GM19372 (cell line): ENCODE results near the gene DCC.
"Not testable (repeated sequence)": the region's sequence is repeated elsewhere in the genome, so short reads cannot be mapped to it uniquely, and the experiment has no call there.

ENCODE experiments used
- ATAC-seq: cut with Tn5 transposase; IDR thresholded peaks from one replicate; pipeline ENCODE4 v1.9.1; 2021; ENCODE audit warnings: mild to moderate bottlenecking, low read depth, moderate library complexity; ENCODE audit not compliant: unreplicated experiment

DCC gene

GRCh38 chr18:52348209-52348608, 8.2 kb downstream of the DCC start:
- ATAC-seq: no peak

GRCh38 chr18:52349498-52349897, 9.5 kb downstream of the DCC start:
- no peak for ATAC-seq

- no peak for ATAC-seq
These were observed 12.9 kb downstream of the DCC start for GRCh38 chr18:52352920-52353319.

- no peak for ATAC-seq
These were observed 13.6 kb downstream of the DCC start for GRCh38 chr18:52353589-52353988.

GRCh38 chr18:52363861-52364260, 23.9 kb downstream of the DCC start:
- ATAC-seq: no peak

GRCh38 chr18:52366851-52367250, 26.9 kb downstream of the DCC start:
- ATAC-seq: not testable (repeated sequence)

- no peak for ATAC-seq
These were observed 28.2 kb downstream of the DCC start for GRCh38 chr18:52367953-52368742.

- no peak for ATAC-seq
These were observed 30.8 kb downstream of the DCC start for GRCh38 chr18:52370841-52371240.

- no peak for ATAC-seq
These were observed 36.1 kb downstream of the DCC start for GRCh38 chr18:52376104-52376503.

GRCh38 chr18:52377094-52377493, 37.1 kb downstream of the DCC start:
- ATAC-seq: no peak

GRCh38 chr18:52386306-52386705, 46.3 kb downstream of the DCC start:
- no peak for ATAC-seq

GRCh38 chr18:52387175-52387574, 47.2 kb downstream of the DCC start:
- no peak for ATAC-seq

- no peak for ATAC-seq
These were observed 52.0 kb downstream of the DCC start for GRCh38 chr18:52391810-52392559.

GRCh38 chr18:52394602-52395001, 54.6 kb downstream of the DCC start:
- no peak for ATAC-seq

GRCh38 chr18:52395146-52395852, 55.3 kb downstream of the DCC start:
- ATAC-seq: peak; percentile 52

GRCh38 chr18:52401236-52401635, 61.2 kb downstream of the DCC start:
- ATAC-seq: no peak

- no peak for ATAC-seq
These were observed 62.8 kb downstream of the DCC start for GRCh38 chr18:52402814-52403213.

GRCh38 chr18:52403291-52404021, 63.5 kb downstream of the DCC start:
- no peak for ATAC-seq

GRCh38 chr18:52408800-52409302, 68.9 kb downstream of the DCC start:
- ATAC-seq: no peak

- ATAC-seq: peak; percentile 91
These were observed 69.7 kb downstream of the DCC start for GRCh38 chr18:52409727-52410126.
